DLD1 (cell line): ENCODE results near the gene REG1B.
"Not testable (repeated sequence)": the region's sequence is repeated elsewhere in the genome, so short reads cannot be mapped to it uniquely, and the experiment has no call there.

Experiments used
- in situ Hi-C: cut with HindIII; loops from 2 replicates; pipeline ENCODE4 v1.10.0; 2017; ENCODE audit warnings: low sequenced_read_pairs

The REG1B gene

DNA sequence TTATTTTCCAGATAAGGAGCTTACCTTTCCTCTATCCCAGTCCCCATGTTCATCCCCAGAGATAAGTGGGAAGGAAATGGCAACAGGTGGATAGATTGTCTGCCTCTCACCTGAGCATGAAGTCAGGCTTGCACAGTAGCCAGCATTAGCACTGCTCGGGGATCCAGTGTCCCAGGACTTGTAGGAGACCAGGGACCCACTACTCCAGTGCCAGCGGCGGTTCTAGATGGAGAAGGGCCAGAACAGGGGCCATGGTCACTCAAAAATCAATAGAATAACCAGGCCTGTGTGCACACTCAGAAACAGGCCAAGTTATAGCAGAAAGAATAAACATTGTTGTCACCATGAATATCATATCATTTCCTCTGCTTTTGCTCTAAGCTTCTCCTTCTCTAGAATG lies 2.4 kb downstream of the REG1B start:
- in situ Hi-C loops = no loop called here

DNA sequence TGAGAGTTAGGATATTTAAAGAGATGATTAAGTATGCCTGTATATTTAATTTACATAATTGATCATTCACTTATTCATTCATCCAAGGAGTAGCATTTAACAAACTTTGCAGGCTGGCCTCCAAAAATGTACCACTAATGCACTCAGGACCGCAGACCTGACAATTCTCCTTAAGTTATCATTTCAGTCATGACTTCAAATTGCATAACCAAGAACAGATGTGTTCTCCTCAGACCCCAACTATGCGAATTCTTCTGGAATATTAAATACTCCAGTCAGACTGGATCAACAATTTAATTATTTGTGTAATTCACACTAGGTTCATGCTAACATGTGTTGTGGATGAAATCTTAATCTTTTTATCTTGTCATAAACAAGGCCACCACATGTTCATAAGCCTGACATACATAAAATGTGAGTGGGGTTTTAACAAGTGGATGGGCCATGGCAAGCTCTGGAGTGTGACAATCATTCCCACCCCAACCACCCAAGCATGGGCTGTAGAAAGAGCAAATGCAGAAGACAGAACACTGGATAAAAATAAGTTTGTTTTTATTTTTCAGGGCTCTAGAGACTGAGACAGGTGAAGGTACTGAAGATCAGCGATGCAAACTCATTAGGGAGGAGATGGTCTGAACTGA lies 3.2 kb downstream of the REG1B start:
- in situ Hi-C loops = no loop called here

DNA sequence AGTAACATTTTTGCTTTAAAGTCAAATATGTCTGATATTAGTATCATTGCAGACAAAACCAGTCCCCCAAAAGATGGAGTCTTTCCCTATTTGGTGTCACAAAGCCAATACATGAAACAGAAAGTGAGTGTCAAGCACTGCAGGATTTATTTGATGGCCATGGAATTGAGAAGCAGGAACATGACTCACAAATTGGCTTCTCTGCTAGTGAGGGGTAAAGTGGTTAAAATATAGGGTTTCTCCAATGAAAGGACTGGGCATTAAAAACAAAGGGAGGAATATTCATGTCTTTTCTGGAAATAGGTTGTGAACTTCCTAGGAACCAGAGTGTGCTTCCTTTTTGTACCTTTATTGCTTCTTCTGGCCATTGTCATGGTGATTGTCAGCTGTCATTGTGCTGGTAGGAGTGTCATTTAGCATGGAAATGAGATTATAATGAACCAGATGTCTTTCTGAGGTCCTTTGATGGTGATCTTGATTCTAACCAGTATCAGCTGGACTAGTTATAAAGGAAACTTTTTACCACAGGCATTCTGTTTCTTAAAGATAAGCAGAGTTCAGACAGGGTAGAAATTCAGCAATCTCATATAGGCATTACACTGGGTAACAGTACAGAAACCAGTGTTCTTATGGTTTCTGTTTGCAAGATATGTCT lies 4.1 kb downstream of the REG1B start:
- in situ Hi-C loops = no loop called here

DNA sequence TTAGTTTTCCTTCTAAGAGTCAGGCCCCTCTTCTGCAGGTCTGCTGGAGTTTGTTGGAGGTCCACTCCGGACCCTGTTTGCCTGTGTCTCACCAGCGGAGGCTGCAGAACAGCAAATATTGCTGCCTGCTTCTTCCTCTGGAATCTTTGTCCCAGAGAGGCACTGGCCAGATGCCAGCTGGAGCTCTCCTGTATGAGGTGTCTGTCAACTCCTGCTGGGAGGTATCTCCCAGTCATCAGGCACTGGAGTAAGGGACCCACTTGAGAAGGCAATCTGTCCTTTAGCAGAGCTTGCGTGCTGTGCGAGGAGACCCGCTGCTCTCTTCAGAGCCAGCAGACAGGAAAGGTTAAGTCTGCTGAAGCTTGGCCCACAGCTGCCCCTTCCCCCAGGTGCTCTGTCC lies 4.8 kb downstream of the REG1B start:
- in situ Hi-C loops = no loop called here

DNA sequence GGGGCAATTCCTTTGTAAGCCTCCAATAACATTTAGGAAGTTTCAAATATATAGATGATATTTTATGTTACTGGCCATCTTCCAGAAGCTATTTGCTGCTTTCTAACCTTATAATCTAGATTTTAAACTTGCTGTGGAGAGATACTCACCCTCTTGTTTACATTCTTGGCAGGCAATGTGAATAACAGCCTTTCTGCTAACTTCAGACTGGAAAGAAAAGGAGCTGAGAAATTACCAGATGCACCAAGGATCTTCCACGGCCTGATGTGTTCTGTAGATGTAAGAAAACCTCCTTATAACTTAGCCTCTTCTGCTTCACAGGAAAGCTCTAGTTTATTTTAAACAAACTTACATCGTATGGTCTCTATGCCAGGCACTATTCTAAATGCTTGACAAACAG lies 16.7 kb downstream of the REG1B start:
- in situ Hi-C loops = no loop called here

DNA sequence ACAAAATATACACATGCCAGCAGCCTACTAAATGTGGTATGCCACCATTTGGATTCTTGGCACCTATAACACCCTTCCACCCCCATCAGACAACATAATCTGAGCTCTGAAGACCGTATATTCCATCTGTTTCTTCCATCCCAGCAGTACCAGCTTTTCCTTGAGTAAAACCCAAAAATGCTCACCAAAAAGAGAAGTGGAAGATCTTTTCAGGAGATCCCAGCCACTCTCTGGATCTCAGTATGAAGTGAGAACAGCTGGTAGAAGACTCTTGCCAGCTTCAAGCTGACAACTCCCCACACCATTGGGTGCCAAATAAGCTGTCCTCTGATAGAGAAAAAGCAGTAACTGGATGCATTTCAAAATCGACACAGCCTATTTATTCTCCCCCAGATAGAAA lies 22.6 kb downstream of the REG1B start:
- in situ Hi-C loops = no loop called here

DNA sequence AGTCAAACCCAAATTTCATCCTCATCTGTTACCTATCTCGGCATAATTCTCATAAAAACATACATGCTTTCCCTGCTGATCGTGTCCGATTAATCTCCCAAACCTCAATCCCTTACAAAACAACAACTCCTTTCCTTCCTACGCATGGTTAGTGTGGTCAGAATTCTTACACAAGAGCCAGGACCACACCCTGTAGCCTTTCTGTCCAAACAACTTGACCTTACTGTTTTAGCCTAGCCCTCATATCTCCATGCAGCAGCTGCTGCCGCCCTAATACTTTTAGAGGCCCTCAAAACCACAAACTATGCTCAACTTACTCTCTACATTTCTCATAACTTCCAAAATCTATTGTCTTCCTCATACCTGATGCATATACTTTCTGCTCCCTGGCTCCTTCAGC lies 33.0 kb downstream of the REG1B start:
- in situ Hi-C loops = not testable (repeated sequence)

DNA sequence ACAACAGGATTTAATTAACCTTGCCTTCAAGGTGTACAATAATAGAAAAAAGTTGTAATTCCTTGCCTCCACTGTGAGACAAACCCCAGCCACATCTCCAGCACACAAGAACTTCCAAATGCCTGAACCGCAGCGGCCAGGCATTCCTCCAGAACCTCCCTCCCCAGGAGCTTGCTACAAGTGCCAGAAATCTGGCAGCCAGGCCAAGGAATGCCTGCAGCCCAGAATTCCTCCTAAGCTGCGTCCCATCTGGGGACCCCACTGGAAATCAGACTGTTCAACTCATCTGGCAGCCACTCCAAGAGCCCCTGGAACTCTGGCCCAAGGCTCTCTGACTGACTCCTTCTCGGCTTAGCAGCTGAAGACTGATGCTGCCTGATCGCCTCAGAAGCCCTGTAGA lies 34.3 kb downstream of the REG1B start:
- in situ Hi-C loops = not testable (repeated sequence)

DNA sequence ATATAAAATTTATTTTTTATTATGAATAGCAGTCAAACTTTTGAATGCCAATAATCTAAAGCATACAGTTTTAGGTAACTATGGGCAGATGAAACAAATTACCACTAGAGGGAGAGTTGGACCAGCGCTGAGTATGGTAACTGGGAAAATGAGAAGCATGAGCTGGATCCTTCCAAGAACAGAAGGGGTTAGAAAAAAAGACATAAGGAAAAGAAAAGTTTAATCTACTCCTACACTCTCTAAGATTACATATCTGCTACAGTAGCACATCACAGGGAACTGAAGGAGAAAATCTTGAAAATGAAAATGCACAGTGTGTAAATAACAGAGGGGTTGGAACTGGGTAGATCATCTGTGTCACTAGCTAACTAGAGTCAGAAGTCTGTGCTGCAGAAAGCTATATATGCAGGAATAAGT lies 46.8 kb downstream of the REG1B start:
- in situ Hi-C loops = no loop called here

DNA sequence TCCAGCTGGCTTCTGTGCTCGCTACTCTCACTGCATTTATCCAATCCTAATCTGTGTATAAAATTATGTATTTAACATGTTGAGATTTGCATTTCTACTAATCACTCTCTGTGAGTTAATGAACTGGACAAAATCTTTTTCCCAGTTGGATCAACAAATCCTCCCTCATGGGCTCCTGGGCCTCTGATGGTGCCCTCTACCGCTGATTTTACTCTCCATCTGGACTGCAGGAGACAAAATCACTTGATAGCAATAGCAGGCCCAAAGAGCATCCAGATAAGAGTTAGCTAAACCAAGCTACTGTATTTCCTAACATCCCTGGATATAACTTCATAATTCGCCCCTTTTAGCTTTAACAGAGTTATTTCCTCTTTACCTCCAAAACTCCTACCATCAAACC lies 47.8 kb downstream of the REG1B start:
- in situ Hi-C loops = no loop called here
